Measurements from ENCODE around the gene TAF8.
"Not testable (repeated sequence)": the region's sequence is repeated elsewhere in the genome, so short reads cannot be mapped to it uniquely, and the experiment has no call there.

The TAF8 gene

GRCh38 chr6:42029062-42029685, 21.1 kb upstream of the TAF8 start:
- DNase-seq (ENCODE audit: low read depth): no peak

GRCh38 chr6:42029881-42030280, 20.4 kb upstream of the TAF8 start:
- no peak for DNase-seq (ENCODE audit: low read depth)

DNA sequence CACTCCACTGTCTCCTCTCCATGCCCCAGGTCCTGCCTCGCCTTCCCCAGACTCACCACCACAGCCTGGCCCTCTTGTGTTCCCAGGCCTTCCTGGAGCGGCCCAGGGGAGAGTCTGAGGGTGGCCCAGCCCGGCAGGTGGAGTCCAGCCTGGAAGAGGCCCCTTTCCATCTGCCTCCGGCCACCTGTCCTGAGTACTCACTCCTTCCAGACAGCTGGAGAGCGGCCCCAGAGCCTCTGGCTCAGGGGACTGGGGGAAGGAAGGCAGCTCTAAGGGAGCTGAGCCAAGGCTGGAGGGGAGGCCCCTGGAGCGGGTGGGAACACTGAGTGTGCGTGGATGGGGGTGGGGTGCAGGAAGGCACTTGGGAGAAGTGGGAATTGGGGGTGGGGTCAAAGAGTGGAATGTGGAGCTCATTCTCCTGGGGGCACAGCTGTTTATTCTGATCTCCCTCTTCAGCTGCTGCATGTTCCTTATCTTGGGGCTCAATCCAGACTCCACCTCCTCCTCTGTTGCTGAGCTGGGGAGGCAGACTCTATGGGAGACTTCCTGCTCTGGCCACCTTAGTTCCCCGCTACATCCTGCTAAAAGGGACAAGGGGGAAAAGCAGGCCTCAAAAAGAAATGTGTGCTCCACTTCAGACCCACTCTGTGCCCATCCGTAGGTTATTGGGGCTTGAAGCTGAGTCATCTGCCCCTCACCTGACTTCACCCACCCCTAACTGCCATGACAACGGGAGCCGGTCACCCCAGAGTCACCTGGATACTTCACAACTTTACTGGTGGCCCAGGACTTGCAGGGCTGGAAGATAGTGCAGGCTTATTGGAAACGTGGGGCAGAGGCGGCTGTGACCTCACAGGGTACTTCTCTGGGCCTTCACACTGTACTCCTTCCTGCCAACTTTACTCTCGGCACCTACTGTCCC, 19.5 kb upstream of the TAF8 start:
- no peak for DNase-seq (ENCODE audit: low read depth)

DNA sequence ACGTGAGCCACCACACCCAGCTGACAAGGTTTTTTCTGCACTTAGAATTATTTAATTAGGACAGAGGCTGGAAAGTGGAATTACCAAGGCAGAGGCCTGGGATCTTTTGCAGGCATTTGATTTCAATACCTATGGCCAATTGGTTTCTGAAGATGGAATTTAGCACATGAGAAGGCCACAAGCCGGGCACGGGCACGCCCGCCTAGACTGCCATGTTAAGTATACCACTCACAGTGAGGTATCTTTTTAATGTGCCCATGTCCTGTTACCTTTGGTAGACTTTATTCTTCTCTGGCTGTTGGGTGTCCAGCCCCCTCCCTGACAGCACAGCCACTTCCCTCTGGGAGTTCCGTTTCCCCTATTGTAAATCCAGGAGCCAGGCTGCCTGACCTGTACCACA, 18.0 kb upstream of the TAF8 start:
- no peak for DNase-seq (ENCODE audit: low read depth)

GRCh38 chr6:42037669-42038068, 12.7 kb upstream of the TAF8 start:
- DNase-seq (ENCODE audit: low read depth): not testable (repeated sequence)

GRCh38 chr6:42038163-42038562, 12.2 kb upstream of the TAF8 start:
- no peak for DNase-seq (ENCODE audit: low read depth)

GRCh38 chr6:42038811-42039408, 11.4 kb upstream of the TAF8 start:
- DNase-seq (ENCODE audit: low read depth): no peak

- DNase-seq (ENCODE audit: low read depth): no peak
These were observed 9.4 kb upstream of the TAF8 start for GRCh38 chr6:42040856-42041480.

DNA sequence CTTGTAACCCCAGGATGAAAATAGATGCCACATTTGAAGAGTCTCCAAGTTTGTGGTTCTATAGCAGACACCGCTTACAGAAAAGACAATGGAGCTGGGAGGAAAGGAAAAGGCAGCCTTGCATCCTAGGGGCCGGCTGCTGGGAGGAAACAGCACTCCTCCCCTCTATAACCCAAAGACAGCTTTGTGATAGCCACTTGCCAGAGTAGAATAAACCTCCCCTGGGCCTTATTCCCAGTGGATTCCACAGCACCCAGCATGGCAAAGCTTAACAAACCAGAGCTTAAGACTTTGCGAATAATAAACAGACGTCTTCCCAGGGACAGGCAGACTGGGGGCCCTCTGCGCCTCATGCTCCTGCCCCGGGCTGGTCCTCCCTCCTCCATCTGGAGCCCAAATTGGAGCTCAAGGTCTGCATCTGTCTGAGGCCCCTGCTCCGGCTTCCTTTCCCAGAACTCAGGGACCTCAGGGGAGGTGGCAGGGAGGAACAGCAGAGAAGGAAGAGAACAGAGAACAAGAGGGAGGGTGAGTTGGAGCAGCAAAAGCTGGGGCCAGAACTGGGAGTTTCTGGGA, 8.8 kb upstream of the TAF8 start:
- no peak for DNase-seq (ENCODE audit: low read depth)

DNA sequence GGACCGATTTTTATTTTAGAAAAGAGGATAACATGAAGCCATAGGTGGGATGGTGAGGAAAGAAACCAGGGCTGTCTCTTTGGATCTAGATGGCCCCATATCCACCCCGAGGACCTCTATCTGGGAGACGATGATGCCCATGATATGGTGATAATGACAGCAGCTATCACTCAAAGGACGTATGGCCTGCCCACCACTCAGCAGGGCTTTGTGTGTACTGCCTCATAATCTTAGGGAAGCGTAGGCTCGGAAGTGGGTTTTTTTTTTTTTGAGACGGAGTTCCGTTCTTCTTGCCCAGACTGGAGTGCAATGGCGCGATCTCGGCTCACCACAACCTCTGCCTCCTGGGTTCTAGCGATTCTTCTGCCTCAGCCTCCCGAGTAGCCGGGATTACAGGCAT, 8.2 kb upstream of the TAF8 start:
- DNase-seq (ENCODE audit: low read depth): no peak

DNA sequence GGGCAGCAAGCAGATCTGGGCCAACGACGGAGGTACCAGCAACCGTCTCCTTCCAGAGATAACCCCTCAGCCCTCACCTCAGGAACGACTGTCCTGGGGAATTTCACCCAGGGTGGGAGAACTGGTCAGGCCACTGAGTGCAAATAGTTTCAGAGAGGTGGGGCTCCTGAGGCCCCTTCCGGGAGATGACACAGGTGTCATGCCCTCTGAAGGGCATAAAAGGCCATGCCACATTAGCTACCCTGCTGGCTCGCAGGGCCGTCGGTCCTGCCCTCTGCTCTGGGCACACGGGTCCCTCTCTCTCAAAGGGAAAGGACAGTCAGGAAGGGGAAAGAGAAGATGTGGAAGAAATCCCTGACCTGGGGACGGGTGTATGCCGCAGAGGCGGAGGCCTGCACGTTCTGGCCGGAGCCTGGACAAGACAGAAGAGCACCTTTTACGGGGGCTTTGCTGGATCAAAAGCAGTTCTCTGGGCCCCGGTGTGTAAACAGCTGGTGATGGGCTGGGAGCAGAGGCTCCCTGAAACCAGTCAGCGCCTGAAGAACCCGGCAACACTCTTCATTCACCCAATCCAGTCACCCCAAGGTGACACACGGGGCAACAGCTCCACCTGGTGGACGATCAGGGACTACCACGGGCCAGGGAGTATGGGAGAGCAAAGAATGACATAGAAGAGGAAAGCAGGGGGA, 6.4 kb upstream of the TAF8 start:
- DNase-seq (ENCODE audit: low read depth): peak; percentile 91

DNA sequence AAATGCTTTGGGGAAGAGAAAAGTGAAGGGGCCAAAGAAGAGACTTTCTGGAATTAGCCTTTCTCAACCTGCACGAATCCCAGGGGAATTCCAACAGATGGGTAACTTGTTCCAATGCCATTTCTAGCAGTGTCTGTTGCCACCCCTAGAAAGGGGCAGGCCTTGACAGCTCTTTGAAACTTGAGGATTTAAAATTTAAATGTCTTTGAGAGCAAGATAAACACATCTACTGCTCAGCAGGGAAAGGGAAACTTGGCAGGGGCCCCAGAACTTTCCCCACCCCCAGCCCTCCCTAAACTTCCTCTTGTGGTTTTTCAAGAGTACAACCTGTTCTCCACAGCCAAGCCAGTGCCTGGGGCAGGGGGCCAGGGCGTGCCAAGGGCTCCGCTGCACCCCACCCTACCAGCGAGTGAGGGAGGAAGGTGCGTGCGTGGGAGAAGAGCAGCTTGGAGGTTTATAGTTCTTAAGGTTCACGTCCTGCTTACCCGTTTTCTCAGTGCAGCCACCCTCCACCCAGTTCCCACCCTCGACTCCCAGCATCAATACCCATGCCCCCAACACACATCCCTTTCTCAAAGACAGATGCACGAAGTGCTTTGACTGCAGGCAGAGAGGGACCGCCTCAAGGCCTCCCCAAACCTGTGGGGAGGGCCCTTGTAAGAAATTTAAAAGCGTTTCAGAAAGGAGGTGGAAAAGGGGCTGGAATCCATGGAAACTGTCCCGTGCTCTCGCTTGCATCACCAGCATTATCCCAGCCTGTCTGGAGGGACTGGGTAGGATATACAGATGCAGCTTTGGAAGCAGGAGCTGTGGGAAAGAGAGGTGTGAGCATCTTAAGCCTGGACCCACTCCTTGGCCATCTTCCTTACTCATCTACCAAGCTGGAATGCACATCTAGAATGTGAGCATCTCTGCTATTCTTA, 4.5 kb upstream of the TAF8 start:
- DNase-seq (ENCODE audit: low read depth): peak; percentile 70

DNA sequence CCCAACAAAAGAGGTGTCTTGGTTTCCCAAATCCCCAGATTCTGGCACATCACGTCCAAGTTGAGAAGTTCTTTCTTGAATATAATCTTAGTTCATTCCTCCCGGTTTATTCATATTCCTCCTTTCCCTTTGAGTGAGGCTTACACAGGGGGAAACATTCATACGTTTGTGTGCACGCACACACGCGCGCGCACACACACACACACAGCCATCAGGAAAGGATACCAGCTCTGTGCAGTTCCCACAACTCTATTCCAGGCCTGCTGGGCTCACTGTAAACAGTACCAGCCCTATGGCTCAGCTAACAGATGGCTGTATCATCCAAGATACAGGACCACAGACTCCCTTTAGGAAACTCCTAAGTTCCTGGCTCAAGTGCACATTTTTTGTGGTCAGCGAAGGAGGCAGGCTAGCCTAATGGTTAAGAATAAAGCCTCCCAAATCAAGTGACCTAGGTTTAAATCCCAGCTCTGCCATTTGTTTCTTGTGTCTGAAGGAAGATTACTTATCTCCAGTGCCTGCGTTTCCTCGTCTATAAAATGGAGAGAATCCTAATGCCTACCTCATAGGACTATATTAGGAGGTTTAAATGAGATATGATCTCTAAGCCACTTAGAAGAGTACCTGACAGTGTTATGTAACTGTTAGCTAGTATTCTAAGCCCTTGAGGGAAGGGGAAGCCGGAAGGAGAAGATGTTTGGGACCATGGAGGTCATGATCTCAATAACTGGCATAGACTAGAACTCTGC, 3.7 kb upstream of the TAF8 start:
- DNase-seq (ENCODE audit: low read depth): no peak

DNA sequence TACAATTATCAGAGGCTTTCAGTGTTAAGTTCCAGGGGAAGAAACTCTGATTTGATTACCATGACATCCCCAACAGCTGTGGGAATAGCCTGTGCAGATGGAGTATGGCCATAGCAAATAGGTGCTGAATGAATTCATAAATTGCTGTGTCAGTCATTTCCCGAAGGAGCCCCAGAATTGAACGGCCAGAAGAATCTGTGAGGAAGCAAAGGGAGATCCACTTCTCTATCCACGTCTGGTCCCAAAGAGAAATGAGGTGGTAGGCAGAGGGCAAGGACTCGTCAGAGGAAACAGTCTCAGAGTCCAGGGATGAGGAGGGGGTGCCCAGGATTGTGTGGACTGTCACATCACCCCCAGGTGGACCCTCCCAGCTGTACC, 3.1 kb upstream of the TAF8 start:
- DNase-seq (ENCODE audit: low read depth): no peak

DNA sequence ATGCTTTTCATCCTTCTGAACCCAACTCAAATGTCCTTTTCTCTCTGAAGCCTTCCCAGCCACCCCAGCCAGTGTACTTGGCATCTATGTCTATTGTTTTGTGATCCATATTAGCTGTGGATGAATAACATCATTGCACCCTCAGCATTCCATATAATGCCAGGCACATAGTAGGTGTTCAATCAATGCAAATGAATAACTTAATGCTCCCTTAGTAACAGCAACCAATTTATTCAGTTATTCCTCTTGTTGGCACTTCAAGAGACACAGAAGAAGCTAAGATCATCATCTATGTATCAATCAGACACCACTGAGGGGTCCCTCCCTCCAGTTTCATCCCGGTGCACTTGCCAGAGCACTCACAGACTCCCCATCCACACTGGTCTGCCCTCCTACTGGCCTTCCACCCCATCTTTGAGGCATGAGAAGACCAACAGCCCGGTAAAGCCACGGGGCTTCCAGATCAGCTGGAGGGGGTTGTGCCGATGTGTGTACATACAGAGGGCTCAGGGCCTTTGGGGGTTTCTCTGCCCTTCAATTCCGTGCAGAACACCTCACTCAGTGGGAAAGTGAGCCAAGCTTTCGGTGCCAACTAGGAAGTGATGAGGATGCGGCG, 2.4 kb upstream of the TAF8 start:
- DNase-seq (ENCODE audit: low read depth): no peak

DNA sequence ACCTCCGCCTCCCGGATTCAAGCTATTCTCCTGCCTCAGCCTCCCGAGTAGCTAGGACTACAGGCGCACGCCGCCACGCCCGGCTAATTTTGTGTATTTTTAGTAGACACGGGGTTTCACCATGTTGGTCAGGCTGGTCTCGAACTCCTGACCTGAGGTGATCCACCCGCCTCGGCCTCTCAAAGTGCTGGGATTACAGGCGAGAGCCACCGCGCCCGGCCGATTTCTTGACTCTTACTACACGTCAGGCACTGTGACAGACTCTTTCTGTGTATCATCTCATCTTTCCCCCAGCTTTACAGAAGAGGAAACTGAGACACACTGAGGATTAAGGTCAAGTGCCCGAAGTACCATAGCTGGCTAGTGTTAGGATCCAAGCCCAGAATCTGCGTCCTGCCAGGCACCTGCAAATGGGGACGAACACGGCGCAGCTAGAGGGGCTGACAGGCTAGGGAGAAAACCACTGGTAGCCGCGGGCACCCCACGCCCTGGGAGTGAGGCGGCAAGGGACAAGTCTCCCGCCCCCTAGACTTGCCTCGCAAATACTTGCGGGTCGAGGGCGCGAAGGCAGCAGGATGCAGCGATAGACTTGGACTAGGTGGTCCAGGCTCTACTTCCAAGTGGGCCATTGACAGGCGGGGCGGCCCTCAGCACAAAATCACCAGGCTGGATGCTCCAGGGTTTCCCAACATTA, 1.1 kb upstream of the TAF8 start:
- DNase-seq (ENCODE audit: low read depth): no peak

GRCh38 chr6:42049948-42050296, 402 bp upstream of the TAF8 start:
- no peak for DNase-seq (ENCODE audit: low read depth)

DNA sequence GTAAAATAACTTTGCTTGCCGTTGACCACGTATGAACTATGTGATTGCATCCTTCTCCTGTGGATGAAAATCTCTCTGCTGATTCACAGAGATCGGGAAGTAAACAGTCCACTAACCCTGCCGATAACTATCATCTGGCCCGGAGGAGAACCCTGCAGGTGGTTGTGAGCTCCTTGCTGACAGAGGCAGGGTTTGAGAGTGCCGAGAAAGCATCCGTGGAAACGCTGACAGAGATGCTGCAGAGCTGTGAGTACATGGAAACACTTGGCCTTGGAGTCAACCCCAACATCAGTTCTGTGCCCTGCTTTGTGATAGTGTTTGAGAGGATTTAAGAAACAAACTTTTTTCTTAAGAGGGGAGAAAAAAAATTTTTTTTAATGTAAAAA, 937 bp downstream of the TAF8 start:
- no peak for DNase-seq (ENCODE audit: low read depth)

DNA sequence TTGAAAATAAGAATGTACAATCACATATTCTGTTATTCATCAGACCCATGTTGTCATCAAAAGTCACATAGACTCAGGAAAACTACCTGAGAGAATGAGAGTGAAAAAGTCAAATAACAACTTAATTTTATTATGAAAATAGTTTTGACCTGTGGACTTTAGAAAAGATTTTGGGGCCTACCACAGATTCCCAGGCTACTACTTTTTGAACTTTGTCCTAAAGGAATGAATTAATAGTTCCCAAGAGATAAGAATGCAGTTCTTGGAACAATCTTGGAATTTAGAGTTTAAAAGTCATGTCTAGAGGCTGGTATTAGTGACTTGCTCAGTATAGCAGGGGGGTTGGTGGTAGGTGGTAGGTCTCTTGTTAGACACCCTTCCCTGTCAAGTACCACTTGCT, 3.3 kb downstream of the TAF8 start:
- DNase-seq (ENCODE audit: low read depth): no peak
